Fibroblast of villous mesenchyme (primary cell): ENCODE results near the gene SMDT1. TPM values are rescaled to one million over a fixed set of nuclear protein-coding genes. Genes with fewer than 3 reads are reported as not detected.
"Not testable (repeated sequence)": the region's sequence is repeated elsewhere in the genome, so short reads cannot be mapped to it uniquely, and the experiment has no call there.

Source experiments
- DNase-seq: peaks from one replicate; pipeline ENCODE4 v3.0.0-alpha.2; 2010; ENCODE audit warnings: low read depth
- H3K4me3 ChIP-seq: 2 replicates; pipeline ENCODE4 v1.5.1; 2011; ENCODE audit warnings: low read depth, mild to moderate bottlenecking, low read length
- CTCF ChIP-seq: IDR thresholded peaks from 2 replicates; pipeline ENCODE4 v1.5.1; 2012; ENCODE audit warnings: low read depth, mild to moderate bottlenecking, low read length; ENCODE audit not compliant: insufficient read depth
- total RNA-seq: library from RNA; depleted of rRNA; stranded (reverse); fragments of >200 nt; gene quantifications from 2 replicates; pipeline ENCODE4 v1.2.3, GENCODE V29; 2012

SMDT1 gene
- total RNA-seq, 1 donor = 5.2 TPM

GRCh38 chr22:42070517-42071422 lies 8.7 kb upstream of the SMDT1 start, which contains the start of gene NAGA:
Gene NAGA (minus strand): TSS chr22:42070812. CDS start chr22:42070297, 515 bp downstream.
- peak; percentile 97 for DNase-seq
- H3K4me3 ChIP-seq = peak within 1 kb of the TSS; percentile 68
- TF ChIP-seq CTCF = no peak

- DNase-seq = not testable (repeated sequence)
- peak overlapping the region; percentile 68 for H3K4me3 ChIP-seq
Observed at GRCh38 chr22:42071508-42071907, 8.0 kb upstream of the SMDT1 start.

- no peak for TF ChIP-seq CTCF
- H3K4me3 ChIP-seq = no peak overlapping the region
- no peak for DNase-seq
Observed at GRCh38 chr22:42072606-42073330, 6.7 kb upstream of the SMDT1 start.

- H3K4me3 ChIP-seq = peak overlapping the region; percentile 77
- no peak for TF ChIP-seq CTCF
- no peak for DNase-seq
Observed at GRCh38 chr22:42073621-42074041, 5.9 kb upstream of the SMDT1 start.

GRCh38 chr22:42074132-42074811 lies 5.2 kb upstream of the SMDT1 start, which contains the start of gene PHETA2:
Gene PHETA2 (plus strand): TSS chr22:42074248. CDS start chr22:42077294, 3,046 bp downstream.
- H3K4me3 ChIP-seq = peak within 1 kb of the TSS; percentile 77
- TF ChIP-seq CTCF = peak; percentile 43
- DNase-seq = peak; percentile 58

- no peak for DNase-seq
- H3K4me3 ChIP-seq = peak overlapping the region; percentile 77
- TF ChIP-seq CTCF = no peak
Observed at GRCh38 chr22:42074846-42075676, 4.4 kb upstream of the SMDT1 start.
